Epithelial cell of esophagus (primary cell): ENCODE measurements around the gene PROB1.
A peak's percentile ranks its signal among the peaks of the same experiment; 100 is the strongest.

Experiments used
- DNase-seq: peaks from one replicate; pipeline ENCODE4 v3.0.0; 2010; ENCODE audit warnings: low read depth
- H3K4me3 ChIP-seq: 2 replicates; pipeline ENCODE4 v1.5.1; 2011; ENCODE audit warnings: mild to moderate bottlenecking, low read length, control low read depth
- TF ChIP-seq, protein P1 (sequence below): IDR thresholded peaks from 2 replicates; pipeline ENCODE4 v1.5.1; 2011; ENCODE audit warnings: low read depth, mild to moderate bottlenecking, low read length, control low read depth, inconsistent platforms; ENCODE audit not compliant: insufficient read depth; ENCODE audit errors: missing control alignments

Gene PROB1

GRCh38 chr5:139342423-139342723 is 52.5 kb downstream of the PROB1 start:
- no peak for DNase-seq

GRCh38 chr5:139341689-139342422 is 53.0 kb downstream of the PROB1 start, which contains the start of gene PAIP2:
Gene PAIP2 (plus strand): TSS chr5:139341854. CDS start chr5:139363785, 21,931 bp downstream.
- peak; percentile 98 for DNase-seq
- H3K4me3 ChIP-seq, result peak within 1 kb of the TSS; percentile 99

More at GRCh38 chr5:139342423-139342723, 52.5 kb downstream of the PROB1 start:
- TF ChIP-seq, protein P1, sequence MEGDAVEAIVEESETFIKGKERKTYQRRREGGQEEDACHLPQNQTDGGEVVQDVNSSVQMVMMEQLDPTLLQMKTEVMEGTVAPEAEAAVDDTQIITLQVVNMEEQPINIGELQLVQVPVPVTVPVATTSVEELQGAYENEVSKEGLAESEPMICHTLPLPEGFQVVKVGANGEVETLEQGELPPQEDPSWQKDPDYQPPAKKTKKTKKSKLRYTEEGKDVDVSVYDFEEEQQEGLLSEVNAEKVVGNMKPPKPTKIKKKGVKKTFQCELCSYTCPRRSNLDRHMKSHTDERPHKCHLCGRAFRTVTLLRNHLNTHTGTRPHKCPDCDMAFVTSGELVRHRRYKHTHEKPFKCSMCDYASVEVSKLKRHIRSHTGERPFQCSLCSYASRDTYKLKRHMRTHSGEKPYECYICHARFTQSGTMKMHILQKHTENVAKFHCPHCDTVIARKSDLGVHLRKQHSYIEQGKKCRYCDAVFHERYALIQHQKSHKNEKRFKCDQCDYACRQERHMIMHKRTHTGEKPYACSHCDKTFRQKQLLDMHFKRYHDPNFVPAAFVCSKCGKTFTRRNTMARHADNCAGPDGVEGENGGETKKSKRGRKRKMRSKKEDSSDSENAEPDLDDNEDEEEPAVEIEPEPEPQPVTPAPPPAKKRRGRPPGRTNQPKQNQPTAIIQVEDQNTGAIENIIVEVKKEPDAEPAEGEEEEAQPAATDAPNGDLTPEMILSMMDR, result no peak
- peak overlapping the region; percentile 99 for H3K4me3 ChIP-seq

GRCh38 chr5:139341187-139341688 is 53.7 kb downstream of the PROB1 start:
- TF ChIP-seq, protein P1, result no peak

More at GRCh38 chr5:139341689-139342422, 53.0 kb downstream of the PROB1 start, which contains the start of gene PAIP2:
- TF ChIP-seq, protein P1, result peak; percentile 80

More at GRCh38 chr5:139341187-139341688, 53.7 kb downstream of the PROB1 start:
- H3K4me3 ChIP-seq, result peak overlapping the region; percentile 99
- DNase-seq, result no peak
